Activated T-cell treated with anti-CD3 and anti-CD28 coated beads, Interleukin-2, amount 50 U/mL, for 4 hours (primary cell): ENCODE measurements around the gene CTPS1. TPM values are rescaled to one million over a fixed set of nuclear protein-coding genes. Genes with fewer than 3 reads are reported as not detected.
A peak's percentile ranks its signal among the peaks of the same experiment; 100 is the strongest.

ENCODE experiments used
- ATAC-seq, 2 donors: fragments of 200-7000 bp; cut with Tn5 transposase; one replicate each; pipeline ENCODE4 v1.10.0; 2021
- DNase-seq: peaks from one replicate; pipeline ENCODE4 v3.0.0-alpha.2; 2020
- H3K27me3 Mint-ChIP-seq: one replicate; pipeline ENCODE4 v1.8.0; 2021; ENCODE audit warnings: low read depth, mixed read lengths
- H3K36me3 Mint-ChIP-seq: one replicate; pipeline ENCODE4 v1.8.0; 2022; ENCODE audit warnings: mixed read lengths; ENCODE audit not compliant: insufficient read depth
- H3K4me1 Mint-ChIP-seq: one replicate; pipeline ENCODE4 v1.8.0; 2021; ENCODE audit warnings: low read depth, mixed read lengths
- H3K4me3 Mint-ChIP-seq: one replicate; pipeline ENCODE4 v1.8.0; 2021; ENCODE audit warnings: mild to moderate bottlenecking, moderate library complexity, mixed read lengths
- H3K9me3 Mint-ChIP-seq: one replicate; pipeline ENCODE4 v1.8.0; 2021; ENCODE audit warnings: mixed read lengths
- total RNA-seq, 3 donors: library from RNA; stranded (reverse); gene quantifications; one replicate each; pipeline ENCODE4 v1.2.1, GENCODE V29; 2021

The CTPS1 gene
- total RNA-seq, 3 donors from 2014 or later = 194 to 214 (median 194) TPM

DNA sequence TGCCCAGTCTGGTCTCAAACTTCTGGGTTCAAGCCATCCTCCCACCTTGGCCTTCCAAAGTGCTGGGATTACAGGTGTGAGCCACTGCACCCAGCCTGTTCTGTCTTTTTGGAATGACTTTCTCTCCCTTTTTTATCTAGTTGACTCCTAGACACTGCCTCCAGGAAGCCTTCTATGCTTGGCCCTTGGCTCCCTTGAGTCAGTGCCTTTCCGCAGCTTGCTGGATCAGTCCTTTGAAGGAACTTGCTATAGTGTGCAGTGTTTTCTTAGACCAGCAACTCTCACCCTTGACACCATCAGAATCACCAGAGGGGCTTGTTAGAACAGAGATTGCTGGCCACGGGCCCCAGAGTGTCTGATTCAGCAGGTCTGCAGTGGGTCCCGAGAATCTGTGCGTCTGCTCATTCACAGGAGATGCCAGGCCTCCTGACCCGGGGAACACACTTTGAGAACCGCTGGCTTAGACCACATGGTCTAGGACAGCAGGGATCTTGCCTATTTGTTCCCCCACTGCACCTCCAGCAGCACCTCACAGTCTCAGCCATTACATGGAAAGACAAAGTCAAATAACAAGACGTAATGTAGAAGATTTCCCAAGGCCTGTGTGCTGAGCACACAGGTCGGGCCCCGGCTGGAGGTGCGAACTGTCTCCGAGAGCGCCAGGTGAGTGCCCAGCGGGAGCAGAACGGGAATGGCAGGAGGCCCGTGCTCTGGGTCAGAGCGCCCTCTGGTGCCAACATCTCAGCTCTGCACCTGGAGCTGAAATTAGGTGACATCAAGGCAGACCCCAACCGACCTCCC, 27.4 kb upstream of the CTPS1 start:
- Mint-ChIP-seq H3K27me3 (peaks cover 28% of the 10 kb centered on the region), H3K4me1 (peaks cover 3% of the 10 kb centered on the region), H3K9me3 (no peaks in the 10 kb centered on the region), H3K4me3 (no peak overlapping the region), H3K36me3 (no peaks in the 10 kb centered on the region)
- DNase-seq (peak; percentile 52), ATAC-seq (peak; percentile 76 to 77)

GRCh38 chr1:40952744-40953315, 26.7 kb upstream of the CTPS1 start:
- Mint-ChIP-seq H3K36me3 (no peaks in the 10 kb centered on the region), H3K4me3 (no peak overlapping the region), H3K9me3 (no peaks in the 10 kb centered on the region), H3K4me1 (peaks cover 3% of the 10 kb centered on the region), H3K27me3 (peaks cover 28% of the 10 kb centered on the region)
- DNase-seq (no peak), ATAC-seq (peak; percentile 13 to 25)

DNA sequence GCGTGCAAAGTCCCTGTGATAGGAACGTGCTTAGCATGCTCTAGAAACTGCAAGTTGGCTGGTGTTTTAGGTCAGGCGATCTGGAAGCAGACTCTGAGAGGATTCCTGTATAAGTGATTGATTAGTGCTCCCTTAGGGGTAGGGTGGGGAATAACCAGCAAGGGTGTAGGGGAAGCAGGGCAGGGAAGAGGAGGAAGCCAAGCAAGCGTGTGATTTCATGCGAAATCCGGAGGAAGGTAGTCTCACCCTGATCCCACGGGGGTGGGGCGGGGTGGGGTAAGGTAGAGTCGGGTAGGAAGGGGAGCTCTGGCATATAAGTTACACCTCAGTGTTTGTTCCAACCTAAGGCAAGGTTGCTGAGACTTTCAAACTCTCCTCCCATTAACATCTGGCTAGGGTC, 24.9 kb upstream of the CTPS1 start:
- Mint-ChIP-seq H3K4me1 (no peaks in the 10 kb centered on the region), H3K36me3 (no peaks in the 10 kb centered on the region), H3K4me3 (no peak overlapping the region), H3K27me3 (peaks cover 25% of the 10 kb centered on the region), H3K9me3 (no peaks in the 10 kb centered on the region)
- no peak for ATAC-seq
- no peak for DNase-seq

DNA sequence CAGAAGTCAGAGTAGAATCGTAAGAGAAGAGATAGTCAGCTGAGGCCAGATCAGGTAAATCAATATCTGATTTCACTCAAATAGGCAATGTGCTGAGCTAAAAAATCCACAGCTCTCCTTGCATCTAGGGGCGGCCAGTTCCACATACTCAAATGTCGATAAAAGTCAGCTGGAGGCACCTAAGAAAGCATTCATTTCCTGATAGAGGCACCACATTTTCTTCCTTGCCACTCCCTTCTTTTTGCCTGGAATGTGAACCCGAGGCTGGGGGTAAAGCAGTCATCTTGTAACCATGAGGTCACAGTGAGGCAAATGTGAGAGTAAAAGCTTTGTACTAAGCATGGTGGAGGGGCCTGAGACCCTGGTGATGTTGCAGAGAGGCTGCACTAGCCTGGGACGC, 24.2 kb upstream of the CTPS1 start:
- ATAC-seq (no peak), DNase-seq (no peak)
- no peak overlapping the region for H3K4me3 Mint-ChIP-seq
- no peaks in the 10 kb centered on the region for H3K4me1 Mint-ChIP-seq
- H3K9me3 Mint-ChIP-seq = no peaks in the 10 kb centered on the region
- H3K27me3 Mint-ChIP-seq = peaks cover 25% of the 10 kb centered on the region
- H3K36me3 Mint-ChIP-seq = no peaks in the 10 kb centered on the region

DNA sequence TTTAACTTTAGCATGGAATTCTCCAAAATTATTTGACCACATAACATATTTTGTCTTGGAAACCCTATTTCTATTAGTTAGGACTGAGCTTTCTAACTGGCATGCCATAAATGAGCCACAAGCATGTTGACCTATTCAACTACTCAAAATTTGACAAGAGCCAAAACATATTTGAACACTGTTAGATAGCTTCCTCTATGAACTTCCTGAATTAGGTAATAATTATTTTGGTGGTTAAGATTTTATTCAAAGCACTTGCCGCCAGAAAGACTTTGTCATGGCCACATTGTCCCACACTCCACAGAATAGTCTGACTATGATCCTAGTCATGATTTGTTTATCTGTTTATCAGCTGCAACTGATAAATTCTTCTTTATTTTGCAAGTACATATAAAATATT, 23.1 kb upstream of the CTPS1 start:
- no peaks in the 10 kb centered on the region for H3K9me3 Mint-ChIP-seq
- no peak overlapping the region for H3K4me3 Mint-ChIP-seq
- ATAC-seq = no peak
- no peak for DNase-seq
- H3K27me3 Mint-ChIP-seq = peaks cover 25% of the 10 kb centered on the region
- no peaks in the 10 kb centered on the region for H3K36me3 Mint-ChIP-seq
- H3K4me1 Mint-ChIP-seq = no peaks in the 10 kb centered on the region

- Mint-ChIP-seq H3K36me3 (no peaks in the 10 kb centered on the region), H3K4me3 (no peak overlapping the region), H3K9me3 (no peaks in the 10 kb centered on the region), H3K4me1 (no peaks in the 10 kb centered on the region), H3K27me3 (peaks cover 16% of the 10 kb centered on the region)
- ATAC-seq = no peak
- DNase-seq = no peak
Observed at GRCh38 chr1:40958210-40958609, 21.3 kb upstream of the CTPS1 start.

GRCh38 chr1:40965531-40965930, 14.0 kb upstream of the CTPS1 start:
- DNase-seq = no peak
- ATAC-seq = no peak
- Mint-ChIP-seq H3K27me3 (no peaks in the 10 kb centered on the region), H3K4me1 (no peaks in the 10 kb centered on the region), H3K36me3 (no peaks in the 10 kb centered on the region), H3K9me3 (no peaks in the 10 kb centered on the region), H3K4me3 (no peak overlapping the region)

- no peak for ATAC-seq
- Mint-ChIP-seq H3K4me3 (no peak overlapping the region), H3K27me3 (no peaks in the 10 kb centered on the region)
Observed at GRCh38 chr1:40966417-40966816, 13.1 kb upstream of the CTPS1 start.

GRCh38 chr1:40969445-40969844, 10.1 kb upstream of the CTPS1 start:
- H3K4me3 Mint-ChIP-seq = no peak overlapping the region
- no peaks in the 10 kb centered on the region for H3K4me1 Mint-ChIP-seq
- no peak for ATAC-seq
- no peaks in the 10 kb centered on the region for H3K36me3 Mint-ChIP-seq
- DNase-seq = no peak
- no peaks in the 10 kb centered on the region for H3K9me3 Mint-ChIP-seq
- H3K27me3 Mint-ChIP-seq = no peaks in the 10 kb centered on the region

More at GRCh38 chr1:40966417-40966816, 13.1 kb upstream of the CTPS1 start:
- H3K4me1 Mint-ChIP-seq = no peaks in the 10 kb centered on the region
- no peaks in the 10 kb centered on the region for H3K36me3 Mint-ChIP-seq
- H3K9me3 Mint-ChIP-seq = no peaks in the 10 kb centered on the region
- no peak for DNase-seq

DNA sequence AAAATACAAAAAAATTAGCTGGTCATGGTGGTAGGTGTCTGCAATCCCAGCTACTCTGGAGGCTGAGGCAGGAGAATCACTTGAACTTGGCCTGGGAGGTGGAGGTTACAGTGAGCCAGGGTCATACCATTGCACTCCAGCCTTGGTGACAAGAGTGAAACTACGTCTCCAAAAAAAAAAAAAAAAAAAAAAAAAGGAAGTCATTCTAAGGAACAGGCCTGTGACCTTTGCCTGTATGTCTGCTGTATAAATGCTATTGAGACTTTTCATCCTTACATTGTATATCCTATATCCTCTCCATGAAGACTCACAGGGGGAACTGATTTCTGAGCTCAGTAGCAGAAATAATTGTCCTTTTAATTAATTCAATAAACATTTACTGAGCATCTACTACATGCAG, 7.5 kb upstream of the CTPS1 start:
- no peak overlapping the region for H3K4me3 Mint-ChIP-seq
- H3K9me3 Mint-ChIP-seq = no peaks in the 10 kb centered on the region
- no peak for DNase-seq
- ATAC-seq = no peak
- no peaks in the 10 kb centered on the region for H3K27me3 Mint-ChIP-seq
- no peaks in the 10 kb centered on the region for H3K4me1 Mint-ChIP-seq
- no peaks in the 10 kb centered on the region for H3K36me3 Mint-ChIP-seq

GRCh38 chr1:40973912-40974311, 5.6 kb upstream of the CTPS1 start:
- DNase-seq (no peak), ATAC-seq (no peak)
- H3K9me3 Mint-ChIP-seq = no peaks in the 10 kb centered on the region
- peaks cover 2% of the 10 kb centered on the region for H3K4me1 Mint-ChIP-seq
- H3K27me3 Mint-ChIP-seq = no peaks in the 10 kb centered on the region
- H3K4me3 Mint-ChIP-seq = no peak overlapping the region
- H3K36me3 Mint-ChIP-seq = no peaks in the 10 kb centered on the region

- DNase-seq (no peak), ATAC-seq (no peak)
- H3K4me1 Mint-ChIP-seq = peaks cover 3% of the 10 kb centered on the region
- H3K27me3 Mint-ChIP-seq = no peaks in the 10 kb centered on the region
- no peaks in the 10 kb centered on the region for H3K36me3 Mint-ChIP-seq
- no peak overlapping the region for H3K4me3 Mint-ChIP-seq
- H3K9me3 Mint-ChIP-seq = no peaks in the 10 kb centered on the region
Observed at GRCh38 chr1:40974945-40975344, 4.6 kb upstream of the CTPS1 start.

DNA sequence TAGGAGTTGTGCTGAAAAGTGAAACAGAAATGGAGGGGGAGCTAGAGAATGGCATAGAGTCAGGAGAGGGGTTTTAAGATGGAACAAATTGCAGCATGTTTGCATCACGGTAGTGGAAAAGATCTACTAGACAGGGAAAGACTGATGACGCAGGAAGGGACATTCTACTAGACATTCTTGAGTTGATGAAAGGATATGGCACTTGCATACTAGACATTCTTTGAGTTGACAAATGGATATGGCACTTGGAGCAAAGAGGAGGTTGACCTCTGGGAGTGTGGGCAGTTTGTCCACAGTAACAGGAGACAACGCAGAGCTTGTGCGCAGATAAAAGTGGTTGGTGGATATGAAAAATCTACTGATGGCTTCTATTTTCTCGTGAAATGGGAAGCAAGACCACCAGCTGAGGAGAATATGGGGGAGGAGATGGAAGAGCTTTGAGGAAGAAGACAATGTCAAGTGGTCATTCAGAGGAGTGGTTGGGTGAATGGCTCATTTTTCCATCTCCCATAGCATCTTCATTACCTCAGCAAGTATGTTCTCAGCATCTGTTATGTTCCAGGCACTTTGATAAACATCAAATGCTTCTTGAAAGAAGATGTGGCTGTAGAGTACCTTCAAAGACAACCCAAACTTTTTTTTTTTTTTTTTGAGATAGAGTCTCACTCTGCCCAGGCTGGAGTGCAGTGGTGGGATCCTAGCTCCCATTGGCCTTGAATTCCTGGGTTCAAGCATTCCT, 2.4 kb upstream of the CTPS1 start:
- no peak for ATAC-seq
- no peaks in the 10 kb centered on the region for H3K9me3 Mint-ChIP-seq
- H3K4me1 Mint-ChIP-seq = peaks cover 18% of the 10 kb centered on the region
- no peaks in the 10 kb centered on the region for H3K27me3 Mint-ChIP-seq
- H3K36me3 Mint-ChIP-seq = peaks cover 13% of the 10 kb centered on the region
- H3K4me3 Mint-ChIP-seq = no peak overlapping the region
- no peak for DNase-seq

GRCh38 chr1:40977716-40978115, 1.8 kb upstream of the CTPS1 start:
- H3K4me3 Mint-ChIP-seq = no peak overlapping the region

DNA sequence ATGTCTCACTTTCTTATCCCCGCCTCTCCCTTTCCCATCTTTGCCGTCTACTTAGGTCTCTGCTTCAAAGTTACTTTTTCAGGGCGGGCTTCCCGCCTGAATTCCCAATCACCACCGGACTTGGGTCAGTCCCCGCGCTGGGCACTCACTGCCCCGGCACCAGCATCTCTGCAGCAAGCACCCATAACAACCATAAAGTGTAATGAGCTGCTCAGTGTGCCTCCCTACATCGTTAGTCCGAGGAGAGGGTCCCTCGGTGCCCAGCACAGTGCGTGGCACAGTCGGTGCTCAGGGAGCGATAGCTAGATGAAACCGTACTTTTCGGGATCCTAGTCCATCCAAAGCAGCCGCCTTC, 633 bp upstream of the CTPS1 start:
- DNase-seq (no peak), ATAC-seq (no peak)
- peaks cover 23% of the 10 kb centered on the region for H3K36me3 Mint-ChIP-seq
- H3K4me1 Mint-ChIP-seq = peaks cover 34% of the 10 kb centered on the region
- H3K27me3 Mint-ChIP-seq = no peaks in the 10 kb centered on the region
- H3K4me3 Mint-ChIP-seq = peak overlapping the region; percentile 83
- H3K9me3 Mint-ChIP-seq = no peaks in the 10 kb centered on the region

More at GRCh38 chr1:40977716-40978115, 1.8 kb upstream of the CTPS1 start:
- H3K36me3 Mint-ChIP-seq = peaks cover 17% of the 10 kb centered on the region
- no peaks in the 10 kb centered on the region for H3K27me3 Mint-ChIP-seq
- DNase-seq (no peak), ATAC-seq (no peak)
- H3K4me1 Mint-ChIP-seq = peaks cover 24% of the 10 kb centered on the region
- H3K9me3 Mint-ChIP-seq = no peaks in the 10 kb centered on the region
